GM12872 (cell line): ENCODE results near the gene KHDRBS1.

ENCODE experiments used
- CTCF ChIP-seq: IDR thresholded peaks from 3 replicates; pipeline ENCODE4 v1.5.1; 2011; ENCODE audit warnings: low read depth, mild to moderate bottlenecking, low read length, moderate library complexity; ENCODE audit not compliant: insufficient read depth

KHDRBS1 gene

DNA sequence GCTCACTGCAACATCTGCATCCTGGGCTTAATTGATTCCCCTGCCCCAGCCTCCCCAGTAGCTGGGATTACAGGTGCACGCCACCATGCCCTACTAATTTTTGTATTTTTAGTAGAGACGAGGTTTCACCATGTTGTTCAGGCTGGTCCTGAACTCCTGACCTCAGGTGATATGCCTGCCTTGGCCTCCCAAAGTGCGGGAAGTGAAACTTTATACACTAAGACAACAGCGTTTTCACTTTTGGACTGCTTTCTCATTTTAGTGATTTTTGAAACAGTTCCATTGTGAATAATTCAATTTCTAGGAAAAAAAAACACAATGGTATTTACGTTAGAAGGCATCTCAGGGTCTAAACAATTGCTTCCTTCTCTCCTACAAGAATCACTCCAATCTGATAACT, 11.8 kb upstream of the KHDRBS1 start:
- TF ChIP-seq CTCF: no peak

- no peak for TF ChIP-seq CTCF
Measured at GRCh38 chr1:32005522-32005921, 8.1 kb upstream of the KHDRBS1 start.

DNA sequence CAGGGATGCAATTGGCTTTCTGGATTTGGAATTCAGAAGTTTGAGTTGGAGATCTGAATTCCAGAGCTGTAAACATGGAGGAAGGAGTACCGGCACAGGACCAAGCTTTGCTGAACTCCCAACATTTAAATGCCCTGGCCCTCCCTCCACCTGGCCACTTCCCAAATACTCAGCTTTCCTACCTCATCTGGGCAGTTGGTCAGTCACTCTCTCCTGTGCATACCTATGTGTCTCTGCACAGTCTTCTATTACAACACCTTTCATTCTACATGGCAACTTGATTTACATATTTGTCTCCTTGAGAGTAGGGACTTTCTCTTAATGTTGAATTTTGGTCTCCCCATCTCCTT, 6.1 kb upstream of the KHDRBS1 start:
- no peak for TF ChIP-seq CTCF

DNA sequence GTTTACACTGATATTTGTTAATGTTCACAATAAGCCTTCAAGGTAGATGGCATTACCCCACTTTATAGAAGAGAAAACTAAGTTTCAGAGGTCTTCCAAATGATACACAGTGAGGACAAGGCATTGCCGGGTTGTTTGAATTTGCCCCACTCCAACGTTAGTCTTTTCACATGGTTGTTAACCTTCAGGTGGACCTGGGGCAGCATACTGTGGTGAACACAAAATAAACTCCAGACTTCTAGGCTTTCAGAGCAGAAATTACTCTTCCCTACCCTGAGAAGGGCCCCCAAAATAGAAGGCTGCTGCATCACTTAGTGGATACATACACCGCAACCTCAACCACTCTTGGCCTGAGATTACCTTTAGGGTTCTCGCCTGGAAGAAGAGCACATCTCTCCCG, 3.4 kb upstream of the KHDRBS1 start:
- no peak for TF ChIP-seq CTCF

- no peak for TF ChIP-seq CTCF
Measured at GRCh38 chr1:32012709-32013385, 821 bp upstream of the KHDRBS1 start.

- TF ChIP-seq CTCF: no peak
Measured at GRCh38 chr1:32014199-32014947, 705 bp downstream of the KHDRBS1 start.

DNA sequence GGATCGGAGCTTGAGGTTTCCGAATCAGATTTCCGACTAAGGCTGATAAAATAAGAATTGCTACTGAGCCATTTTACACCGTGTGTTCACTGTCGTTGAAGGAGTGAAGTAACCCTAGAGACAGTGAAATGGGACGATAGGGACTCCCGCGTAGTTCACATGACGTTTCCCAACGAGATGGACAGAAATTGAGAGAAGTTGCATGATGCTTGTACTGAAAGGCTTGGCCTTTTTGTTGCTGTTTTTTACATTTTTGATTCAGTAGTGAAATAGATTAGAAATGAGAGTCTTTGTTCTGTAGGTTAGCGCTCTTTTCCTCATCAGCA, 1.2 kb downstream of the KHDRBS1 start:
- TF ChIP-seq CTCF: no peak
